ENCODE data around the gene SPC24.
A peak's percentile ranks its signal among the peaks of the same experiment; 100 is the strongest.

Gene SPC24, protein sequence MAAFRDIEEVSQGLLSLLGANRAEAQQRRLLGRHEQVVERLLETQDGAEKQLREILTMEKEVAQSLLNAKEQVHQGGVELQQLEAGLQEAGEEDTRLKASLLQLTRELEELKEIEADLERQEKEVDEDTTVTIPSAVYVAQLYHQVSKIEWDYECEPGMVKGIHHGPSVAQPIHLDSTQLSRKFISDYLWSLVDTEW

DNA sequence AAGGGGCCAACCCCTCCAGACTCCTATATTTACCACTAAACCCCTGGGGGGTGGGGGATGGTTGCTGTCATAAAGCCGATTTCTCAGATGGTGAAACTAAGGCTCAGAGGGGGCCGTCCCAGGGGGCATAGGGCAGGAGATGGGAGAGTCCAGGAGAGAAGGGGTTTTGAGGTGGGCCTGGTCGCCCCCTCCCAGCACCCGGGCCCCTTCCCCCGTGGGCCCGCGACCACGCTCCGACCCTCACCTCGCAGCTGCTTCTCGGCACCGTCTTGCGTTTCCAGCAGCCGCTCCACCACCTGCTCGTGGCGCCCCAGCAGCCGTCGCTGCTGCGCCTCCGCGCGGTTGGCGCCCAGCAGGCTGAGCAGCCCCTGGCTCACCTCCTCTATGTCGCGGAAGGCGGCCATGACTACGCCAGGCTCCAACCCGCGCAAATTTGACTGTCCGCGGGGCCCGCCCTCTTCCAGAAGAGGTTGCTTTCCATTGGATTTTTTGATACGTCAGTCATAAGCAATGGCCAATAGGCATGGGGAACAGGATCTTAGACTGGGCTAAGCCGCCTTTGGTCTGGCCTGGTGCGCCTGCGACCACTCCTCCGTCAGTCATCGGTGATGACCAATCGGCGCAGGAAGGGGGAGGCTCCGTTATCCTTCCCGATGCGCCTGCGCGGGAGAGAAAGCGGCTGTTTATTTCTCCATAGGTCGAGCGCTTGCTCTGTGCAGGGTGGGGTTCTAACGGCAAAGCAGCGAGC lies at the start of gene SPC24:
SPC24 (minus strand) TSS at position 410 of the 748 bp plus-strand sequence; CDS start at position 404, 6 bp downstream.
- Histone ChIP-seq H3K4me1 (ENCODE audit: control insufficient read depth, insufficient read depth, low read length) (no peaks in the 10 kb centered on the region), H3K9me3 (ENCODE audit: control insufficient read depth, insufficient read depth, low read length) (no peaks in the 10 kb centered on the region), H3K9ac (ENCODE audit: low read depth, low read length) (peak within 1 kb of the TSS; percentile 89), H3K27me3 (ENCODE audit: control insufficient read depth, insufficient read depth, low read length) (no peaks in the 10 kb centered on the region), H3K4me3 (ENCODE audit: low read depth, low read length) (peak within 1 kb of the TSS; percentile 92), H3K36me3 (ENCODE audit: control insufficient read depth, insufficient read depth, low read length) (peaks cover 7% of the 10 kb centered on the region)

DNA sequence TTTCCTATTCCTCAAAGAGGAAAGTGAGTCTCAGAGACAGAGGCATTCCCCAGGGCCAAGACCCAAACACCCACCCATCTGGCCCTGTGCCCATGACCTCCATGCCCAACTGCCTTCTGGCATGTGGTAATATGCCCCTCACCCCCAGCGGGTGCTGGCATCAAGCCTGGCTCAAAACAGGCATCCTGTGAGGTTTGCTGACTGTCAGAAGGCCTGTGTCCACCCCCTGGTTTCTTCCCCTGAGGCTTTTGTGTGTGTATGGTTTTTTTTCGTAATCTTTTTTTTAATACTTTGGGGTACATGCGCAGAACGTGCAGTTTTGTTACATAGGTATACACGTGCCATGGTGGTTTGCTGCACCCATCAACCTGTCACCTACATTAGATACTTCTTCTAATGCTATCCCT lies 49.4 kb upstream of the SPC24 start:
- no peak overlapping the region for H3K4me3 ChIP-seq (ENCODE audit: low read depth, low read length)
- H3K27me3 ChIP-seq (ENCODE audit: control insufficient read depth, insufficient read depth, low read length) = no peaks in the 10 kb centered on the region
- no peaks in the 10 kb centered on the region for H3K4me1 ChIP-seq (ENCODE audit: control insufficient read depth, insufficient read depth, low read length)
- peaks cover 29% of the 10 kb centered on the region for H3K36me3 ChIP-seq (ENCODE audit: control insufficient read depth, insufficient read depth, low read length)
- H3K9ac ChIP-seq (ENCODE audit: low read depth, low read length) = no peak overlapping the region
- no peaks in the 10 kb centered on the region for H3K9me3 ChIP-seq (ENCODE audit: control insufficient read depth, insufficient read depth, low read length)

DNA sequence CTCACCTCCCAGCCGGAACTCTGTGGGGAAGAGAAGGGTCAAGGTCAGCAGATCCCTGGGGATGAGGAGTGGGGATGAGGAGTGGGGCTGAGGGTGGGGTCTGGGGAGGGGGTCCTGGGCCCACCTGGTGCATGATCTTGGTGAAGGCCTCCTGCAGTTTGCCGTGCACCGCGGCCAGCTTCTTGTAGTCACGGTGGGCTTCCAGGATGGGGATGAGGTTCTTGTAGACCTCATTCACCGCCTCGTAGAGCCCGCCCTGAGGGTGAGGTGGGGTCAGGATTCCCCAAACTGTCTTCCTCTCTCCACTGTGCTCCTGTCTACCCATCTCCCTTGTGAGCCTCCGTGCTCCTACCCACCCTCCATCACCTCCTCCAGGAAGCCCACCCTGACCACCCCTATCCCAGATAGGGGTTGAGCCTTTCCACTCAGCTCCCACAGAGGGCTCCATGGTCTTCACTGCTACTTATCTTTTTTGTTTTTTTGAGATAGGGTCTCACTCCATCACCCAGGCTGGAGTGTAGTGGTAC lies 48.6 kb upstream of the SPC24 start:
- H3K4me3 ChIP-seq (ENCODE audit: low read depth, low read length) = no peak overlapping the region
- H3K36me3 ChIP-seq (ENCODE audit: control insufficient read depth, insufficient read depth, low read length) = peaks cover 32% of the 10 kb centered on the region
- H3K27me3 ChIP-seq (ENCODE audit: control insufficient read depth, insufficient read depth, low read length) = no peaks in the 10 kb centered on the region
- no peaks in the 10 kb centered on the region for H3K4me1 ChIP-seq (ENCODE audit: control insufficient read depth, insufficient read depth, low read length)
- H3K9me3 ChIP-seq (ENCODE audit: control insufficient read depth, insufficient read depth, low read length) = no peaks in the 10 kb centered on the region
- no peak overlapping the region for H3K9ac ChIP-seq (ENCODE audit: low read depth, low read length)

DNA sequence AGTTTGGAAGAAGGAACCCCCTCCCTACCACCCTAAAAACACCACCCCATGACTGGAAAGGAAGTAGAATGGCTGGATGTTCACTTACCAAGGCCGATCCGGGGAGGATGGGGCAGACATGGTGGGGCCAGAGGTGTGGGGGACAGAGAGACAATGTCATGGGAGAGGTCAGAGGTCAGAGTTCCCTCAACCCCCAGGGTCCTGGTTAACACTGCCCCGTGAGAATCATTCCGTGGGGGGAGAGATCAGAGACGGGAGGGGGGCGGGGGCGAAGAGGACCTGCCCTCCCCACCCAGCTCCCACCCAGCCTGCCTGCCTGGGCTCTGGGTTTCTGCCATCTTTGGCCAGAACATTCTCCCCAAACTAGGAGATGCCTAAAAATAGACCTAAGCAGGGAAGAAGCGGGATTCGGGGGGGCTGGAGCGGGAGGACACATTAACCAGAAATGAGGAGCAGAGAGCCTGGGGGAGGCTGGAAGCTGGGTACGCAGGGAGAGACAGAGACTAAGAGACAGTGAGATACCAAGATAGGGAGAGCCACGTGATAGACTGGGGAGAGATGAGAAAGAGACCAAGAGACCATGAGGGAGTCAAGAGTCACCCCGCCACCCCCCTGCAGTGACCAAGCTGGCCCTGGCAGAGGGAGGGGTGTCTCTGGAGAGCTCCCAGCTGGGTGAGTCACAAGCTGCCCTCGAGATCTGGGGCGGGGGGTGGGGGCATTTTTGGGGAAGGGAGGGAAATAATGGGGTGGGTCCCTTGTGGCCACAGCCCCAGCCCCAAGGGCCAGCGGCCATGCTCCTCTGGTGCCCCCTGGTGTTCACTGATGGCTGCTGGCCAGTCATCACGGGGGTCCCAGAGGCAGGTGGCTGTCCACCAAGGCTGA lies 47.9 kb upstream of the SPC24 start:
- H3K4me1 ChIP-seq (ENCODE audit: control insufficient read depth, insufficient read depth, low read length) = no peaks in the 10 kb centered on the region

DNA sequence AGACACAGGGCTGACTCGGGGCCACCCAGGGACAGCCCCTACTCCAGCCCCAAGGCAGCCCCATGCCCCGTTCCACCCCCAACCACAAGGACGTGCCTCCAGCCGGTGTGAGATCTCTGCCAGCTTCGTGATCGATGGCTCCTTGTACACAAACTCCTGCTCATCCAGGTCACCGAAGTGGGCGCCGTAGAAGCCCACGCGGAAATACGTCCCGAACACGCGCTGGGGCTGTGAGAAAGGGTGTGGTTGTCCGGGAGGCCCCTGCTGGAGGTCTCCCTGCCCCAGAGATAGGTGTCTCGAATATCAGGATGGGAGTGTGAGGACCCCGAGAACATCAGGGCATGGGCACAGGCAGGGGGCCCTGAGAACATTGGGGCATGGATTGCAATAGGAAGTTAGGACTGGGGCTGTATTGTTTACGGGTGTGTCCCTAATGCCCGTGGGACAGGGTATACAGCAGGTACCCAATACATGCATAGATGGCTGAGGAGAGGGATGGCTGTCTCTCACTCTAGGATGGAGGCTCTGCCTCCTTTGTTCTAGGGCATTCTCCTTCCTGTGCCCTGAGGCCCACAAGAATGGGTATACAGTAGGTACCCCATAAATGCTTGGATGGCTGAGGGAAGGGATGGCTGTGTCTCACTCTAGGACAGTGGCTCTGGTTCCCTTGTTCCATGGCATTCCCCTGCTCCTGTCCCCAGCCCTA lies 47.1 kb upstream of the SPC24 start:
- Histone ChIP-seq H3K4me1 (ENCODE audit: control insufficient read depth, insufficient read depth, low read length) (no peaks in the 10 kb centered on the region), H3K9ac (ENCODE audit: low read depth, low read length) (no peak overlapping the region), H3K36me3 (ENCODE audit: control insufficient read depth, insufficient read depth, low read length) (peaks cover 25% of the 10 kb centered on the region), H3K9me3 (ENCODE audit: control insufficient read depth, insufficient read depth, low read length) (no peaks in the 10 kb centered on the region), H3K27me3 (ENCODE audit: control insufficient read depth, insufficient read depth, low read length) (no peaks in the 10 kb centered on the region), H3K4me3 (ENCODE audit: low read depth, low read length) (no peak overlapping the region)

More for the DNA sequence above, 47.9 kb upstream of the SPC24 start:
- Histone ChIP-seq H3K4me3 (ENCODE audit: low read depth, low read length) (no peak overlapping the region), H3K36me3 (ENCODE audit: control insufficient read depth, insufficient read depth, low read length) (peaks cover 28% of the 10 kb centered on the region), H3K27me3 (ENCODE audit: control insufficient read depth, insufficient read depth, low read length) (no peaks in the 10 kb centered on the region), H3K9me3 (ENCODE audit: control insufficient read depth, insufficient read depth, low read length) (no peaks in the 10 kb centered on the region), H3K9ac (ENCODE audit: low read depth, low read length) (no peak overlapping the region)

DNA sequence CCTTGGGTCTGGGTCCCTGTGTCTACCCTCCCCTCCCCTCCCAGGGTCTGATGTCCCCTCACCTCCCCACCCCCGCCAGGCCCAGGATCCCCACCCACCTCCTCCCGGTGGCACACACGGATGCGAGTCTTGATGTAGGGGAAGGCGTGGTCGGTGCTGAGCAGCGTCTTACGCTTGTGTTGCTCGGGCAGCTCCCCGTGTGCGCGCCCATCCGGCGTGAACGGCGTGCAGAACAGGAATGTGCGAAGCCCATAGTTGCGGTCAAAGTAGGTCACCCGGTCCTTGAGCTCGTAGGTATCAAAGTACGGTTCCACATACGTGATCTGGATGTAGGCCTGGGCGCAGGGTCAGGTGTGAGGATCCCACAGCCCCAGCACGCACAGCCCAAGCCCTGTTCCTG lies 46.2 kb upstream of the SPC24 start:
- no peak overlapping the region for H3K9ac ChIP-seq (ENCODE audit: low read depth, low read length)
- H3K36me3 ChIP-seq (ENCODE audit: control insufficient read depth, insufficient read depth, low read length) = peaks cover 25% of the 10 kb centered on the region
- no peaks in the 10 kb centered on the region for H3K9me3 ChIP-seq (ENCODE audit: control insufficient read depth, insufficient read depth, low read length)
- H3K4me1 ChIP-seq (ENCODE audit: control insufficient read depth, insufficient read depth, low read length) = no peaks in the 10 kb centered on the region
- no peaks in the 10 kb centered on the region for H3K27me3 ChIP-seq (ENCODE audit: control insufficient read depth, insufficient read depth, low read length)
- no peak overlapping the region for H3K4me3 ChIP-seq (ENCODE audit: low read depth, low read length)

DNA sequence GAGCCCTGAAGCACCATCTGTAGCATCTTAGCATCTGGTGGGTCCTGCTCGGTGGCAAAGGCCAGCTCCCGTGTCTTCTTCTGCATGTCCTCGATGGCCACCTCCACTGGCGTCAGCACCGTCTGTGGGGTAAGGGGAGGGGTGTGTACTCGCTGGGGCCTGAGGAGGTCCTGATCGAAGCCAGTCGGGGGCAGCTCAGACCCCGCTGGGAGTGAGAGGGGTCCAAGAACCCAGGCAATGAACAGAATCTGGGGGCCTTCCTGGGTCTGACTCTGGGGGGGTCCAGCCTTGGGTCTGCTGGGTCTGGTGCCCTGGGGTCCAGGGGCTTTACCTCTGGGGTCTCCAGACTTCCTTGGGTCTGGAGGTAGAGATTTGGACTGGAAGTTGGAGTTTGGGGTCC lies 45.3 kb upstream of the SPC24 start:
- Histone ChIP-seq H3K27me3 (ENCODE audit: control insufficient read depth, insufficient read depth, low read length) (no peaks in the 10 kb centered on the region), H3K9me3 (ENCODE audit: control insufficient read depth, insufficient read depth, low read length) (no peaks in the 10 kb centered on the region), H3K4me3 (ENCODE audit: low read depth, low read length) (no peak overlapping the region), H3K4me1 (ENCODE audit: control insufficient read depth, insufficient read depth, low read length) (no peaks in the 10 kb centered on the region), H3K9ac (ENCODE audit: low read depth, low read length) (no peak overlapping the region), H3K36me3 (ENCODE audit: control insufficient read depth, insufficient read depth, low read length) (peaks cover 21% of the 10 kb centered on the region)

DNA sequence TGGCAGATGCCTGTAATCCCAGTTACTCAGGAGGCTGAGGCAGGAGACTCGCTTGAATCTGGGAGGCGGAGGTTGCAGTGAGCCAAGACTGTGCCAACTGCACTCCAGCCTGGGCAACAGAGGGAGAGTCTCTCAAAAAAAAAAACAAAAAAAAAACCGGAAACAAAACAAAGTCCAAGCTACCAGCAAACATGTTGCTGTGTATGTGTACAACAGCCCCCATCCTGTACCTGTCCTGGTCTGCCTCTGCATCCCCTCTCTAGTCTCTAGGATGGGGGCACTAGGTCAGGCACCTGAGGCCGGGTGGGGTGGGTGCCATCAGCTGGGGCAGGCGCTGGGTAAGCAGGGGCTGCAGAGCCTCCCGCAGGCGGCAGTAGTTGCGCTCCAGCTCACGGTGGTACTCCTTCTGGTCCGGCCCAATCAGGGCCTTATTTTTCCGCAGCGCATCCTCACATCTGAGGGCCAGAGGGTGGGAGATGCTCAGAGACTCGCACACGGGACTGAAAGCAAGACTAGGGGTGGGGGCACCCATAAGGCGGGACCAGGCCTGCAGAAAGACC lies 44.5 kb upstream of the SPC24 start:
- Histone ChIP-seq H3K36me3 (ENCODE audit: control insufficient read depth, insufficient read depth, low read length) (peaks cover 21% of the 10 kb centered on the region), H3K4me3 (ENCODE audit: low read depth, low read length) (no peak overlapping the region), H3K9ac (ENCODE audit: low read depth, low read length) (no peak overlapping the region), H3K4me1 (ENCODE audit: control insufficient read depth, insufficient read depth, low read length) (no peaks in the 10 kb centered on the region), H3K27me3 (ENCODE audit: control insufficient read depth, insufficient read depth, low read length) (no peaks in the 10 kb centered on the region), H3K9me3 (ENCODE audit: control insufficient read depth, insufficient read depth, low read length) (no peaks in the 10 kb centered on the region)

DNA sequence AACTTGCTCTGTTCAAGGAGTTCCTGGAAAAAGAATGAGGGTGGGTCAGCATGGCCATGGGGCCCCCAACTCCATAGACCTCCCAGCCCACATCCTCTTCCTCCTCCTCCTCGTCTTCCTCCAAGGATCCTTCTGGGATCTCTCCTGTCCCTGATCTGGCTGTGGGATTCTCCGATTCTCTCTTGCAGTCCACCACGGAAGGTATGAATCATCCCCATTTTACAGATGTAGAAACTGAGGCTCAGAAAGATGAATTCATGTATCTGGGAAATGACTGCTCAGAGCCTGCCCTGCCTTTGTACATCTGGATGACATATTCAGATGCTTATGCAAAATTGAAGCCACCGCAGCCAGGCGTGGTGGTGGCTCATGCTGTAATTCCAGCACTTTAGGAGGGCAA lies 43.9 kb upstream of the SPC24 start:
- Histone ChIP-seq H3K4me1 (ENCODE audit: control insufficient read depth, insufficient read depth, low read length) (no peaks in the 10 kb centered on the region), H3K4me3 (ENCODE audit: low read depth, low read length) (no peak overlapping the region)

DNA sequence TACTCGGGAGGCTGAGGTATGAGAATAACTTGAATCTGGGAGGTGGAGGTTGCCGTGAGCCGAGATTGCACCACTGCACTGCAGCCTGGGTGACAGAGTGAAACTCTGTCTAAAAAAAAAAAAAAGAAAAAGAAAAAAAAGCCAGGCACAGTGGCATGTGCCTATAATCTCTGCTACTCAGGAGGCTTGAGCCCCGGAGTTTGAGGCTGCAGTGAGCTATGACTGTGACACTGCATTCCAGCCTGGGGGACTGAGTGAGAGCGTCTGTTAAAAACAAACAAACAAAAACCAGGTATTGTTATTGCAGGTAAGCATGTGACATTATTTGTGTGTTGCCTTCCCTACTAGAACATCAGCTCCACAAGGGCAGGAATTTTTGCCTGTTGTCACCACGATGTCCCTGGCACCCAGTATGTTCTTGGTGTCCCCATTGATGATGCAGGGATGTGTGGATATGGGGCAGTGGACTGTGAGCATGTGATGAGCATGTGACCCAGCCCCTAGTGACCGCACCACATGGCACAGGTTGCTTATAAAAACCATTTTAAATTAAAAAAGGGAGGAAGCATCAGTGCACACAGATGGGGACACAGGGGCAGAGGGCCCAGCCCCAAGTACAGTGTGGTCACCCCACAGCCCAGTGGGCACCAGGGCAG lies 43.3 kb upstream of the SPC24 start:
- H3K27me3 ChIP-seq (ENCODE audit: control insufficient read depth, insufficient read depth, low read length) = no peaks in the 10 kb centered on the region
- H3K4me3 ChIP-seq (ENCODE audit: low read depth, low read length) = no peak overlapping the region
- no peaks in the 10 kb centered on the region for H3K4me1 ChIP-seq (ENCODE audit: control insufficient read depth, insufficient read depth, low read length)
- no peaks in the 10 kb centered on the region for H3K9me3 ChIP-seq (ENCODE audit: control insufficient read depth, insufficient read depth, low read length)
- H3K36me3 ChIP-seq (ENCODE audit: control insufficient read depth, insufficient read depth, low read length) = peaks cover 21% of the 10 kb centered on the region
- H3K9ac ChIP-seq (ENCODE audit: low read depth, low read length) = no peak overlapping the region

More for the DNA sequence above, 43.9 kb upstream of the SPC24 start:
- no peaks in the 10 kb centered on the region for H3K9me3 ChIP-seq (ENCODE audit: control insufficient read depth, insufficient read depth, low read length)
- no peaks in the 10 kb centered on the region for H3K27me3 ChIP-seq (ENCODE audit: control insufficient read depth, insufficient read depth, low read length)
- peaks cover 21% of the 10 kb centered on the region for H3K36me3 ChIP-seq (ENCODE audit: control insufficient read depth, insufficient read depth, low read length)
- no peak overlapping the region for H3K9ac ChIP-seq (ENCODE audit: low read depth, low read length)
